HG02642 (cell line): ENCODE measurements around the gene MMAA.
A peak's percentile ranks its signal among the peaks of the same experiment; 100 is the strongest.
"Not testable (repeated sequence)": the region's sequence is repeated elsewhere in the genome, so short reads cannot be mapped to it uniquely, and the experiment has no call there.

ENCODE experiments used
- ATAC-seq: cut with Tn5 transposase; IDR thresholded peaks from one replicate; pipeline ENCODE4 v1.9.1; 2021; ENCODE audit warnings: mild to moderate bottlenecking; ENCODE audit not compliant: unreplicated experiment, poor library complexity

The MMAA gene

DNA sequence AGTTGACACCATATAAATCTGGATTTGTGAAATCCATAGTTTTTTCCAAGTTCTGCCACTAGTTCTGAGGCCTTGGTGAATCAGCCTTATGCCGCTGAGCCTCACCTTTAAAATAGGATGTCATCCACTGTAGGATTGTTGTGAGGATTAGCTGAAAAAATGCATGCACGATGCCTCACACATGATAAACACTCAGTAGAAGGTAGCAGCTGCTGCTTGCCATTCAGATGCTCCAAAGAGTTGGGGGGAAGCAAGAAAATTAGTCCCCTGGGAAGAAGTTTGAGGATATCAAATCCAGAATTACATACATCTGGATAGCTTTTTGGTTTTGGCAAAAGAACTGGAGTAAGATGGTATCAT, 7.4 kb downstream of the MMAA start:
- no peak for ATAC-seq

GRCh38 chr4:145635117-145635516, 15.9 kb downstream of the MMAA start:
- ATAC-seq = no peak

DNA sequence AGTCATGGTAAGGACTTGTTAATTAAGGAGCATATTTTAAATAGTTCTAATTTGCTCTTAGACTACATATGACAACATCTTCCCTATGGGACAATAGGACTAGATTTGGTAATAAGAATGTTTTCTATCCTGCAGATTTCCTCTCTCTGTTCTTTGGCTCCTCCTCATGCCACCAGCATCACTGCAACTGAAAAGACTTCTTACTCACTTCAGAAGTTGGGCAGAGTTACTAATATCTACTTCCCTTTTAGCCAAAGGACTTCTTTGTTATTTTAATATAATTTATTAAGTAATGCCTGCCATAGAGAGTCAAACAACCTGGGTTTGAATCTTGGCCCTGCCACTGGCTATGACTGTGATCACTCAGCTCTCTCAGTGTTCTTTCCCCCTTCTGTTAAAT, 16.4 kb downstream of the MMAA start:
- no peak for ATAC-seq

- ATAC-seq = no peak
Measured at GRCh38 chr4:145639186-145639698, 20.1 kb downstream of the MMAA start.

DNA sequence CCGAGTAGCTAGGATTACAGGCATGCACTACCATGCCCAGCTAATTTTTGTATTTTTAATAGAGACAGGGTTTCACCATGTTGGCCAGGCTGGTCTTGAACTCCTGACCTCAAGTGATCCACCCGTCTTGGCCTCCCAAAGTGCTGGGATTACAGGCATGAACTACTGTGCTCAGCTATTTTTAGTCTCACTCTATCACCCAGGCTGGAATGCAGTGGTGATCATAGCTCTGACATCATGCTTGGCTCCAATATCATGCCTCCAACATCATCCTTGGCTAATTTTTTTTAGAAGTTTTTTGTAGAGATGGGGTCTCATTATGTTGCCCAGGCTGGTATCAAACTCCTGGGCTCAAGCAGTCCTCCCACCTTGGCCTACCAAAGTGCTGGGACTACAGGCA, 21.1 kb downstream of the MMAA start:
- not testable (repeated sequence) for ATAC-seq

DNA sequence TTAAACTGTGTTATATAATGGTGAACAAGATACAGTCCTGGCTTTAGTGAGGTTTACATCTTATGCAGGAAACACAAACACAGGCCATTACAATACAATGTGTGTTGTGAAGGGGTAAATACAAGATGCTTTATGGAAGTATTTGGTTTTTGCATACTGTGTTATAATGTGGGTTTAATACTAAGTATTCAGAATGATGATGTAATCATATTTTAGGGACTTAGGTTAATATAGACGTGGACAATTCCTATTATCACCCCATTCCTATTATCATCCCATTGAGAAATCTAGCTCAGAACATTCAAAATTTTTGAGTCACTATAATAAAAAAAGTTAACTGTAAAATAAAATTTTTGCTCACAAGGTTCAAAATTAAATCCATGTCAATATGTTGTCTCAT, 24.1 kb downstream of the MMAA start:
- no peak for ATAC-seq

- ATAC-seq = no peak
Measured at GRCh38 chr4:145644699-145645098, 25.5 kb downstream of the MMAA start.

- ATAC-seq = no peak
Measured at GRCh38 chr4:145656156-145656555, 37.0 kb downstream of the MMAA start.

GRCh38 chr4:145660064-145660463, 40.9 kb downstream of the MMAA start:
- ATAC-seq = no peak

GRCh38 chr4:145663194-145663593, 44.0 kb downstream of the MMAA start:
- no peak for ATAC-seq

- ATAC-seq = no peak
Measured at GRCh38 chr4:145665773-145666172, 46.6 kb downstream of the MMAA start.

DNA sequence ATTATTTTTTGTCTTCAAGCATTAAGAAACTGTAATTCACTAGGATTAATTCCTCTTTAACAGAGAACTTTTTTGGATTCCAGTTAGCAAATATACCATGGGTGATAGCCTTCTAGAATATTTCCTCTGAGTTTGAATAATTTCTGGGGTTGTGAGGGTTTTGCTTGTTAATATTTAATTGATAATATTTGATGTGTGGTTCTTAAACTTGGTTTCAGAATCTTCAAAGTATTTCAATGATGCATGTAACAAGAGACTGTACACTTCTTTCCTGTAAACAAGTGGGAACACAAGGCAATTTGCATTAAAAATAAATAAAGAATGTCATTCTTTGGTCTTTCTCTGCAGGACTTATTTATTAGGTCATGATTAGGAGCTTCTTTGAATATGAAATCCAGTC, 51.2 kb downstream of the MMAA start:
- ATAC-seq = no peak

DNA sequence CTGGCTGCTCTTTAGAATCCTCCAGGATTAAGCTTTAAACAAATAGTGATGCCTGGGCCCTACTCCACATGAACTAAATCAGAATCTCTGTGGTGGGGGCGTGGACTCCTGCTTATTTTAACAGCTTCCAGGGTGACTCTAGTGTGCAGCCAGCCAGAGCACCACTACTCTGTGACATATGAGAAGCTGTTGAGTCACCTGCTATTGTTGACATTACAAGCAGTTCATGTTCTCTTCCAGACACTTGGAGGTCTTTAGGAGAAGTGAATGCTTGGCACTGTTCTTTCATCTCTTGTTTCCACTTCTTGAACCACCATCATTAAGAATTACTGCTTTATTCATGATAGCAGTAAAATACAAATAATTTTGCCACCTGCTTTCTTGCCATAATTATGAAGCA, 60.3 kb downstream of the MMAA start:
- ATAC-seq = no peak

- ATAC-seq = no peak
Measured at GRCh38 chr4:145679991-145680455, 60.8 kb downstream of the MMAA start, which contains the start of gene C4orf51. Gene C4orf51 (plus strand): TSS chr4:145680146. CDS start chr4:145680204, 58 bp downstream.

DNA sequence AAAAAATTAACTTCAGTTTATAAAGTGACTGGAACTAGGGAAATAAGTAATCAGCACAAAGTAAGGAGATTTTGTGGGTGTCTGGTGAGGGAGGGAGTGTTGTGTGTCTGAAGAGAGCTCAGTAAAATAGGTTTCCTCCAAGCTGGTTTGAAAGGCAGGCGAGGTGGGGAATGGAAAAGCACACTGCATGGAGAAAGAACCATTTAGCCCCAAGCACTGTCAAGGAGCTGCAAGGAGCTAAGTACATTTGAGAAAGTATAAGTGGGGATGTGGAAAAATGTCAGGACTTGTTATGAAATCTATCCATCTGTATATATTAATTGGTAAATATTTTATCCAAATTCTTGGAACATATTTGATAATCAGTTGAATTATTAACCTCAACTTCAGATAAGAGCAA, 61.7 kb downstream of the MMAA start:
- no peak for ATAC-seq

DNA sequence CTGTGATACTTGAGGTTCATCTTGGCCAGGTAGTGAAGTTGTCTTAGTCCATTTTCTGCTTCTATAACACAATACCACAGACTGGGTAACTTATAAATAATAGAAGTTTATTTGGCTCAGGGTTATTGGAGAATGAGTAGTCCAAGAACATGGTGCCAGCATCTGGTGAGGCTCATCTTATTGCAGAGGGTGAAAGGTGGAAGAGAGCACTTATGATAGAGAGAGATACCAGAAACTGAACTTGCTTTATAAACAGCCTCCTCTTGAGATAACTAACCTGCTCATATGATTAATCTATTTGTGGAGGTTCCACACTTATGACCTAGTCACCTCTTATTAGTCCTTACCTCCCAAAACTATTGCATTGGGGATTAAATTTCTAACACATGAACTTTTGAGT, 62.3 kb downstream of the MMAA start:
- no peak for ATAC-seq

GRCh38 chr4:145681956-145682355, 62.8 kb downstream of the MMAA start:
- ATAC-seq = no peak

DNA sequence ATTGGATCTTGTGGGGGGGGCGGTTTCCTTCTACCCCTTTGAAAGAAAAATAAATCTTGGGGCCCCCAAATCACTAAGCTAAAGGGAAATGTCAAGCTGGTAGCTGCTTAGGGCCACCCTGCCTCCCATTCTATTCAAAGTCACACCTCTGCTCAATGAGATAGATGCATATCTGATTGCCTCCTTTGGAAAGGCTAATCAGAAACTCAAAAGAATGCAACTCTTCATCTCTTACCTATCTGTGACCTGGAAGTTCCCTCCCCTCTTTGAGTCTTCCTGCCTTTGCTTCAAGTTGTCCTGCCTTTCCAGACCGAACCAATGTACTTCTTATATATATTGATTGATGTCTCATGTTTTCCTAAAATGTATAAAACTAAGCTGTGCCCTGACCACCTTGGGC, 67.8 kb downstream of the MMAA start:
- no peak for ATAC-seq

- no peak for ATAC-seq
Measured at GRCh38 chr4:145690610-145691009, 71.4 kb downstream of the MMAA start.

- ATAC-seq = not testable (repeated sequence)
Measured at GRCh38 chr4:145691416-145691815, 72.2 kb downstream of the MMAA start.

DNA sequence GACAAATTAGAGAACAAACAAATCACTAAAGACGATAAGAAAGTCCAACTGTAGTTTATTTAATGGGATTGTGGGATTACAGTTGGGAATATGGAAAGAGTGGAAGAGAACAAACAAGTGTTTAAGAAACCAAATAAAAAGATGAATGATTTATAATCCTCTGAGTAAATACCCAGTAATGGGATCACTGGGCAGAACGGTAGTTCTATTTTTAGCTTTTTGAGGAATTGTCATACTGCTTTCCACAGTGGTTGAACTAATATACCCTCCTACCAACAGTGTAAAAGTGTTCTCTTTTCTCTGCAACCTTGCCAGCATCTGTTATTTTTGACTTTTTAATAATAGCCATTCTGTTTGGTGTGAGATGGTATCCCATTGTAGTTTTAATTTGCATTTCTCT, 75.7 kb downstream of the MMAA start:
- no peak for ATAC-seq

- peak; percentile 56 for ATAC-seq
Measured at GRCh38 chr4:145697332-145697731, 78.1 kb downstream of the MMAA start.

DNA sequence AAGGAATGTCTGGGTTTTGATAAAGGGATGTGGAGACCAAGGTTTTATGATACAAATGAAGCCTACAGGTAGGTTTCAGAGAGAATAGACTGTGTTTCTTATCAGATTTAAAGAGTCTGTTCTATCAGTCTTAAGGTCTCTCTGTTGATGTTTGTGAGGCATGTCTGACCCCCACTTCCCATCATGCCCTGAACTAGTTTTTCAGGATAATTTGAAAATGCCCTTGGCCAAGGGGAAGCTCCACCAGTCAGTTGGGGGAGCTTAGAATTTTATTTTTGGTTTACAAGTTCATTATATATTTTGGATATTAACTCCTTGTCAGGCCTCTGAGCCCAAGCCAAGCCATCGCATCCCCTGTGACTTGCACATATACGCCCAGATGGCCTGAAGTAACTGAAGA, 79.3 kb downstream of the MMAA start:
- no peak for ATAC-seq
